ENCODE measurements around the gene KMT2C.
"Not testable (repeated sequence)": the region's sequence is repeated elsewhere in the genome, so short reads cannot be mapped to it uniquely, and the experiment has no call there.

The KMT2C gene

GRCh38 chr7:152365982-152366603 is 69.7 kb downstream of the KMT2C start:
- DNase-seq (ENCODE audit: low read depth in 2 of 2, low spot score in 1 of 2), result no peak

DNA sequence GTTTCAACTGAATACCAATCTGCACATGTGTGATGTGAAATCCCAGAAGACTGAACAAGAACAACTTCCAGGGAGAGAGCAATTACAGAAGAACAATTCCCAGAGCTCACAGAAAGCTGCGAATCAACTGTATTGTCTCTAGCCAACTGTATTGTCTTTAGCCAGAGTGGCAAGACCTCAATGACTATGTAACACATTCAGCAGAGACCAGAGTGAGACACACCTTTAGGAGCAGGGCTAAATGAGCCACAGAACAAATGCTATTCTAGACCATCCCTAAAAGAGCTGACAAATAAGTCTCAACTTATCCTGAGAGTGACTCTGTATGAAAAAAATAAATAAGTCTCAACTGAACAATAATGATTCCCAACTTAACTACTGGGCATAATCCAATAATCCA is 72.0 kb downstream of the KMT2C start:
- no peak for DNase-seq (ENCODE audit: low read depth in 2 of 2, low spot score in 1 of 2)

GRCh38 chr7:152362128-152362926 is 73.5 kb downstream of the KMT2C start:
- no peak for DNase-seq (ENCODE audit: low read depth in 2 of 2, low spot score in 1 of 2)

- DNase-seq (ENCODE audit: low read depth in 2 of 2, low spot score in 1 of 2), result no peak
Observed at GRCh38 chr7:152355474-152356057, 80.2 kb downstream of the KMT2C start.

- DNase-seq (ENCODE audit: low read depth in 2 of 2, low spot score in 1 of 2), result no peak
Observed at GRCh38 chr7:152354061-152354460, 81.7 kb downstream of the KMT2C start.

GRCh38 chr7:152353281-152353680 is 82.5 kb downstream of the KMT2C start:
- DNase-seq (ENCODE audit: low read depth in 2 of 2, low spot score in 1 of 2), result not testable (repeated sequence)

GRCh38 chr7:152351747-152352146 is 84.1 kb downstream of the KMT2C start:
- DNase-seq (ENCODE audit: low read depth in 2 of 2, low spot score in 1 of 2), result not testable (repeated sequence)

DNA sequence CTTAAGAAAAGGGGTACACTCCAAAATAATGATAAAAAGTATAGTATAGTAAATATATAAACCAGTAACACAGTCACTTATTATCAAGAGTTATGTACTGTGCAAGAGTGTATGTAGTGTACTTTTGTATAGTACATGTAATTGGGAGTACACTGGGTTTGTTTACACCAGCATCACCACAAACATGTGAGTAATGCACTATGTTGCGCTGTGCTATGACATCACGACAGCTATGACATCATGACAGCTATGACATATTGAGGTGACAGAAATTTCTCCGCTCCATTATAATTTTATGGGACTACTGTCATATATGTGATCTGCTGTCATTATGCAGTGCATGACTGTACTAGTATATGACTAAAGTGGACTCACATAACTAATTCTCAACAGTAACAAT is 84.6 kb downstream of the KMT2C start:
- DNase-seq (ENCODE audit: low read depth in 2 of 2, low spot score in 1 of 2), result no peak

DNA sequence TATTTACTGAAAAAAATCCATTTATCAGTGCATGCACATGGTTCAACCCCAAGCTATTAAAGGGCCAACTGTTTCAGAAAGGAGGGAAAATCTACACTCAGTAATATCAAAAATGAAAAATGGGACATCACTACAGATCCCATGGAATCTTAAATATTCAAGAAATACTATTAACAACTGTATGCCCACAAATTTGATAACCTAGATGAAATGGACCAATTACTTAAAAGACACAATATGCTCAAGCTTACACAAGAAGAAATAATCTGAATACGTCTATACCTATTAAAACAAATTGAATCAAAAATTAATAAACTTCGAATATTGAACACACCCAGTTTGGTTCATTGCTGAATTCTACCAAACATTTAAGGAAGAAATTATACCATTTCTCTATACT is 87.9 kb downstream of the KMT2C start:
- no peak for DNase-seq (ENCODE audit: low read depth in 2 of 2, low spot score in 1 of 2)

- no peak for DNase-seq (ENCODE audit: low read depth in 2 of 2, low spot score in 1 of 2)
Observed at GRCh38 chr7:152344253-152344652, 91.5 kb downstream of the KMT2C start.

GRCh38 chr7:152342796-152343195 is 93.0 kb downstream of the KMT2C start:
- DNase-seq (ENCODE audit: low read depth in 2 of 2, low spot score in 1 of 2), result no peak

- no peak for DNase-seq (ENCODE audit: low read depth in 2 of 2, low spot score in 1 of 2)
Observed at GRCh38 chr7:152341914-152342236, 93.9 kb downstream of the KMT2C start.

DNA sequence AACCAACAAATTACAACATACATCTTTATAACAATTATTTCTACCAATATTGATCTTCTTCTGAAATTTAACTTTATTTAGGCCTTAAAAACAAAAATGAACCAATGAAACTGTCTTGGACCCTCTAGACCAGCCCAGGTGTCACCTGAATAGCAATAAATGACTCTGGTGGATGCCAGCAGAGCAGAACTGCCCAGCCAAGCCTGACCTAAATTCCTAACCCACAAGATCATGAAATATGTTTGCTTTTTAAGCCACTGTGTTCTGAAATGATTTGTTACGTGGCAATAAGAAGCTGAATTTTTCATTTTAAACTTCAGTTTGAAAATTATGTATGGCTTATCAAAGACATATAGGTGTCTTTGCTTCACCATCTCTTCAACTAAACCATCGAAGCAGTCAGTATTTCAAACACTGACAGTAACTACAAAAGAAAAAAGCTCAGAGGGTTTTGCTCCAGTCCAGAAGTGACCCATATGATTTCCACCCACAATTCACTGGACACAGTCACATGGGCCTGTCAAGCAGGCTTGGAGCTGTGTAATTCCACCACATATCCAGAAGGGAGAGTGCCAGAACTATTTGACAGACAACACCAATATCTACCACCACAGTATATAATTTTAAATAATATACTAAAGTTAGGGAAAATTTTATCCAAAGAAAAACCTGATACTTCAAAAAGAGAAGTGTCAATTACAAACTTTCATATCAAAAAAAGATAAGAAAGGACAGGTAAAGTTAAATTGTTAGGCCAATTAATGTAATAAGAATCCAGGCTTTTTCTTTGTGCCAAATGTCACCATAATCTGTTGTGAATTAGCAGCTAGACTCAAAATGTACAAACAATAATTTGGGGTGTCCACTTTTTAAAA is 94.5 kb downstream of the KMT2C start:
- no peak for DNase-seq (ENCODE audit: low read depth in 2 of 2, low spot score in 1 of 2)

- DNase-seq (ENCODE audit: low read depth in 2 of 2, low spot score in 1 of 2), result no peak
Observed at GRCh38 chr7:152340161-152340560, 95.6 kb downstream of the KMT2C start.

GRCh38 chr7:152338561-152338960 is 97.2 kb downstream of the KMT2C start:
- DNase-seq (ENCODE audit: low read depth in 2 of 2, low spot score in 1 of 2), result no peak

- no peak for DNase-seq (ENCODE audit: low read depth in 2 of 2, low spot score in 1 of 2)
Observed at GRCh38 chr7:152336754-152337368, 98.9 kb downstream of the KMT2C start.

GRCh38 chr7:152335900-152336571 is 99.8 kb downstream of the KMT2C start:
- DNase-seq (ENCODE audit: low read depth in 2 of 2, low spot score in 1 of 2), result no peak

GRCh38 chr7:152333134-152333533 is 102.7 kb downstream of the KMT2C start:
- no peak for DNase-seq (ENCODE audit: low read depth in 2 of 2, low spot score in 1 of 2)

GRCh38 chr7:152330827-152331226 is 105.0 kb downstream of the KMT2C start:
- no peak for DNase-seq (ENCODE audit: low read depth in 2 of 2, low spot score in 1 of 2)

DNA sequence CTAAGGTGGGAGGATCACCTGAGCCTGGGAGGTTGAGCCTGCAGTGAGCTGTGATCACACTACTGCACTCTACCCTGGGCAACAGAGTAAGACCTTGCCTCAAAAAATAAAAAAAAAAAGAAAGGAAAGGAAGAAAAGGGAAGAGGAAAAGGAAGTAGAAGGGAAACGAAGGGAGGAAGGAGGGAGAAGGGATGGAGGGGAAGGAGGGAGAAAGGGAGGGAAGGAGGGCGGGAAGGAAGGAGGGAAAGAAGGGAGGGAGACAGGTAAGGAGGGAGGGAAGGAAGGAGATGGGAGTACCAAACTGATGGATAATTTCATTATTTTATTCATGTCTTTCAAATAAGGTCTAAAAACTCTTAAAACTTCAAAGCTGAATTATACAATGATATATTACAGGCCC is 106.3 kb downstream of the KMT2C start:
- DNase-seq (ENCODE audit: low read depth in 2 of 2, low spot score in 1 of 2), result no peak

DNA sequence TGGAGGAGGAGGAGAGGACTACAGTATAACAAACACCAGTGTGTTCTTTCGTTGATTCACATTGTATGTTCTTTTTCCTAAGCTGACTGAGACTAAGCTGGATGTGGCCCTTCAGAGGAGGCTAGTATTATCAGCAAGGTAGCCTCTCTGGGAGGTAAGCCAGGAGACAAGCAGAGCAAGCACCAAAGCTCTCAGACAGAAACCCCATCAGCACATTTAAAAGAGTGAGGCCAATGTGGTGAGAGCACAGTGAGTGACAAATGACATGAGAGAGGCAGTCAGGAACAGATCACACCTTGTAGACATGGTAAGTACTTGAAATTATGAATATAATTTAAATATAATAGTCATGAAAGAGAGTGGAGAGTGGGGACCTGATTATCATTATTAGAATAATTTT is 107.6 kb downstream of the KMT2C start:
- no peak for DNase-seq (ENCODE audit: low read depth in 2 of 2, low spot score in 1 of 2)
